ENCODE measurements around the gene GOSR2. TPM values are rescaled to one million over a fixed set of nuclear protein-coding genes. Genes with fewer than 3 reads are reported as not detected.
A peak's percentile ranks its signal among the peaks of the same experiment; 100 is the strongest.

Gene GOSR2
- total RNA-seq, 1 experiment from 2014 or later: 52.9 TPM

- H2AFZ ChIP-seq (ENCODE audit: low read depth, low read length, poor library complexity, severe bottlenecking): no peak overlapping the region
- H3K4me2 ChIP-seq (ENCODE audit: low read length): no peak overlapping the region
- 0 out of 2 replicates have a peak, but pooled peaks have one; percentile 50 for ATAC-seq
- H3K4me3 ChIP-seq (replicated peaks in 1 of 2; ENCODE audit: low read depth in 1 of 2, low read length in 2 of 2): no peak overlapping the region
- H3K4me1 ChIP-seq (ENCODE audit: control insufficient read depth in 1 of 2, insufficient read depth in 2 of 2, low read length in 2 of 2): peaks cover 0 to 9% of the 10 kb centered on the region in 2 experiments; a peak in 2 of 4 replicates
- ChIA-PET CTCF (interaction anchor here (1.1 kb wide), 1 partner anchor 37 kb away, joined by 4 read pairs; no protein-coding TSS in a partner anchor), RAD21 (ENCODE audit: low non-redundant PET in 1 of 2, low total read pairs in 2 of 2, uncharacterized antibody in 2 of 2, unreplicated experiment in 2 of 2) (no interaction called here), POLR2A (no interaction called here)
- no TSS peak for BruUV-seq (replicated peaks)
- no peak for DNase-seq (ENCODE audit: low read depth, low spot score)
- H3K9me3 ChIP-seq (ENCODE audit: control insufficient read depth in 1 of 2, insufficient read depth in 1 of 2, low read depth in 1 of 2, low read length in 2 of 2): no peaks in the 10 kb centered on the region
- H3K9ac ChIP-seq (ENCODE audit: low read length): no peak overlapping the region
- H3K79me2 ChIP-seq (ENCODE audit: insufficient read depth, low read length): no peaks in the 10 kb centered on the region
- TF ChIP-seq REST (IDR thresholded peaks at IDR 0.05; ENCODE audit: low read depth): peak; percentile 94
- no peak for TF ChIP-seq EZH2 (IDR thresholded peaks at IDR 0.05)
- H3K9me2 ChIP-seq (ENCODE audit: insufficient read depth): peaks cover 3% of the 10 kb centered on the region; the same call in 1 of the 2 replicates
- intact Hi-C loops (cut with micrococcal nuclease): no loop called here
- H4K20me1 ChIP-seq (ENCODE audit: insufficient read depth): no peaks in the 10 kb centered on the region
- H3K27ac ChIP-seq (ENCODE audit: low read depth, low read length): no peak overlapping the region
- no peaks in the 10 kb centered on the region for H3K36me3 ChIP-seq (ENCODE audit: control insufficient read depth in 1 of 2, insufficient read depth in 2 of 2, low read length in 2 of 2)
- no peaks in the 10 kb centered on the region for H3K27me3 ChIP-seq (ENCODE audit: insufficient read depth, low read length)
These were observed 41.6 kb downstream of the GOSR2 start for GRCh38 chr17:46964315-46965265.

Data from HCT116 (cell line).